PFSK-1 (cell line): Measurements from ENCODE around the gene GRB10.

Experiments used
- POLR2AphosphoS5 ChIP-seq: IDR thresholded peaks from 2 replicates; pipeline ENCODE4 v1.6.1; 2012; ENCODE audit warnings: low read depth, mild to moderate bottlenecking, control low read depth, low read length, moderate library complexity
- SIN3A ChIP-seq: IDR thresholded peaks from 2 replicates; pipeline ENCODE4 v1.6.1; 2012; ENCODE audit warnings: mild to moderate bottlenecking, low read length, moderate library complexity, borderline replicate concordance; ENCODE audit not compliant: insufficient read depth
- TAF1 ChIP-seq: IDR thresholded peaks from 2 replicates; pipeline ENCODE4 v1.6.1; 2012; ENCODE audit warnings: low read length, control low read depth, borderline replicate concordance; ENCODE audit not compliant: insufficient read depth

GRCh38 chr7:50560865-50561351 is 221.8 kb downstream of the GRB10 start:
- TF ChIP-seq POLR2AphosphoS5 (no peak), TAF1 (no peak), SIN3A (no peak)
